ENCODE measurements around the gene YWHAG.
"Not testable (repeated sequence)": the region's sequence is repeated elsewhere in the genome, so short reads cannot be mapped to it uniquely, and the experiment has no call there.

The YWHAG gene

DNA sequence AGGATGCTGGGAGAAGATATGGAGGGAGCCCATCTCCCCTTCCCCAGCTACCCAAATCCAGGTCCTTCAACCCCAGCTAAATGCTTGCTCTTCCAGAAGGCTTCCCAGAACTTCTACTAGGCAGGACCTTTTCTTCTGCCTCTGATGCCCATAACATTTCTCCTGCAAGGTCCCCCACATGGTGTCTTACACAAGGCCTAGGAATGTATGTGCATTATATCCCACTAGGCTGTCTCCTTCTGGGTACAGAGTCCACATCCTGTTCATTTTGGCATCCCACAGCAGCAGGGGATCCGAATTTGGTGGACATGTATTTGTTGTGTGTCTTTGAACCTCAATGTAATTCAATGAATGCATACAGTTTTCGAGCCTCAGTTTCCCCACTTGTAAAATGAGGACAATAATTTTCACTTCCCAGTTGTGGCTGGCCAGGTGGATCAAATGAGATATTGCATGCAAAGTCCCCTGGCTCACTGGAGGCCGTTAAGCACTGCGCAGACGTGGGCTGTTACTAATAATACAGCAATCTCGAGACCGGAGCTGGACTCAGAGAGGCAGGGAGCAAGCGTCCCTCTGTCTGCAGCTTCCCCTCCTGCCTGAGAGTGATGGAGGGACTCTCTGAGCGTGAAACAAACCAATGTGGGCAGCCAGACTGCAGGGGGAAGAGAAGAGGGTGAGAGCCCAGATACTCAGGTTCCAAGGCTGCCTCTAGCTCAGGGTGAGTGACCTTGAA is 18.6 kb upstream of the YWHAG start:
- no peak for DNase-seq

GRCh38 chr7:76375251-76375650 is 16.5 kb upstream of the YWHAG start:
- no peak for DNase-seq

DNA sequence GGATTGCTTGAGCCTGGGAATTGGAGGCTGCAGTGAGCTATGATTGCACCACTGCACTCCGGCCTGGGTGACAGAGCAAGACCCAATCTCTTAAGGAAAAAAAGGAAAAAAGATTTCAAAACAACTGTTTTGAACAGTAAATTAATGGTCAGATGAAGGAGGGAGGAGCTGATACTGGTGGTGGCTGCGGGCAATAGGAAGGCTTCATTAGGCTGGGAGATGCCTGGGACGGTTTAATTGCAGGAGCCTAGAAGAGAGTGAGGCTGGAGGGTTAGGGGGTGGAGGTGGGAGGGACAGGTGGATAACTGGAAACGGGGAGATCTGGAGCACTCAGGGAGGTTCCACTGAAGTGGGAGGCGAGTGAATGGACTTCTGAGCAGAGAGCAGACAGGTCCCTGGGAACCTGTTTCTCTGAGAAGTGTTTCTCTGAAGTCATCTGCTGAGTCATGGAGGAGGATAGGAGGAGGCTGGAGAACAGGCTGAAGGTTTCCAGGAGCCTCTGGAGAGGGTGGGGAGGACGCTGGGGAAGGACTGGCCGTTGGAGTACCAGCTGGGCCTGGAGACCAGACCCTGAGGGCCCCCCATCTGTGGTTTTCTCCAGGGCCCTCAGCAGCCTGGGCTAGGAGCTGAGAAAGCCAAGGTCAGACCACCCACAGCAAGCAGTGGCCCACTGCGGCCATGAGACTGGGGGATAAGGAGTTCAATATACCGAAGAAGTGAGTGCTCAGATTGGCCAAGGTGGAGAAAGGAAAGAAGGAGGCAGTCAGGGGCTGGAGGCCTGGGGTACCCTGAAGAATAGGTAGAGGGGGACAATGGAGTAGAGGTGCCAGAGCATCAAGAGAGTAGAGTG is 14.4 kb upstream of the YWHAG start:
- peak; percentile 72 for DNase-seq

DNA sequence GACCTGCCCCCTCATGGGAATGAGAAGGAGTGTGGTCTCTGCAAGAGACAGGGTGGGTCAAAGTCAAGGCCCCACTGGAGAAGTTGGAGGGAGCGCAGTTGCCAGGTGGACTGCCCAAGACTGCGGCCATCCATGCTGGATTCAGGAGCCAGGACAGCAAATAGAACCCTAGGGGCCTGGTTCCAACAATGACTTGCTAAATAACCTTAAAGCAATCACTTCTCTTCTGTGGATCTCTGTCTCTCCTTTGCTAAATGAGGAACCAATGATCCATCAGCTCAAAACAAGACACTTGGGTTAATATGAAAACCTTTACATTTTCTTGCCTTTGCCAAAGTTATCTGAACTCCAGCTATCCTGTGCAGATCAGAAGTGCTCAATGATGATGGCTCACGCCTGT is 12.6 kb upstream of the YWHAG start:
- no peak for DNase-seq

DNA sequence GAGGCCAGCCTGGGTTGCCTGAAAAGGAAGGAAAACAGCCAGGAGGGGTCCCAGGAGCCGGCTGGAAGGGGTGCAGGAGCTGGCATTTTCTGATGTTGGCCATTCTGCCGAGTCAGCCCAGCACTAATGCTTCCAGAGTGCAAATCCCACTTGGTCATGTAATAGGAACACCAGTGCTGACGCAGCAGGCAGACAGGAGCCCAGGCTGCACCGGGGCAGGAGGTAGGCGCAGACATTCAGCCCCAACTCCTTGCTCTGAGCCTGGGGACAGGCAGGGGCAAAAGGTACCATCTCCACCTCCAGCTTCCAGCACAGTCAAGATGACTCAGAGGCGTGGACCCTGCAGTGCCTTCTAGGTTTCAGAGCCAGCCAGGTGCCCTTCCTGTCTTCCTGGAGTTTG is 10.2 kb upstream of the YWHAG start:
- DNase-seq = no peak

GRCh38 chr7:76368190-76368589 is 9.4 kb upstream of the YWHAG start:
- DNase-seq = no peak

DNA sequence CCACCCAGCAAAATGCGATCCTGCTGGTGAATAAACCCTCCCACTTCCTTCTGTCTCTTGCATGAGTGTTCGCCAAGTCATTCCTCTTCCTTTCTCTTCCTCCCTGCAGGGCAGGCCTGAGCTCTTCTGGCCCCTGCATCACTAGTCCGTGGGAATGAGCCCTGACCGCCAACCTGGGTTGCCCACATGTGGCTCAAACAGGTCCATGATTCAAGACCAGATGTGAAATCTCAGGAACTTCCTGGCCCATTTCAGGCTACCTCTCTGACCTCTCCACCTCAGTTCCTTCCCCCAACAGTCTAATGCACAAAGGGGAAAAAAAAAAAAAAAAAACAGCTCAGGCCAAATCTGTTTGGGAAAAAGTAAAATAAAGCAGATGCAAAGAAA is 5.4 kb upstream of the YWHAG start:
- peak; percentile 65 for DNase-seq

- DNase-seq = not testable (repeated sequence)
Observed at GRCh38 chr7:76363754-76364153, 5.0 kb upstream of the YWHAG start.

- DNase-seq = no peak
Observed at GRCh38 chr7:76359978-76360638, 1.3 kb upstream of the YWHAG start.

DNA sequence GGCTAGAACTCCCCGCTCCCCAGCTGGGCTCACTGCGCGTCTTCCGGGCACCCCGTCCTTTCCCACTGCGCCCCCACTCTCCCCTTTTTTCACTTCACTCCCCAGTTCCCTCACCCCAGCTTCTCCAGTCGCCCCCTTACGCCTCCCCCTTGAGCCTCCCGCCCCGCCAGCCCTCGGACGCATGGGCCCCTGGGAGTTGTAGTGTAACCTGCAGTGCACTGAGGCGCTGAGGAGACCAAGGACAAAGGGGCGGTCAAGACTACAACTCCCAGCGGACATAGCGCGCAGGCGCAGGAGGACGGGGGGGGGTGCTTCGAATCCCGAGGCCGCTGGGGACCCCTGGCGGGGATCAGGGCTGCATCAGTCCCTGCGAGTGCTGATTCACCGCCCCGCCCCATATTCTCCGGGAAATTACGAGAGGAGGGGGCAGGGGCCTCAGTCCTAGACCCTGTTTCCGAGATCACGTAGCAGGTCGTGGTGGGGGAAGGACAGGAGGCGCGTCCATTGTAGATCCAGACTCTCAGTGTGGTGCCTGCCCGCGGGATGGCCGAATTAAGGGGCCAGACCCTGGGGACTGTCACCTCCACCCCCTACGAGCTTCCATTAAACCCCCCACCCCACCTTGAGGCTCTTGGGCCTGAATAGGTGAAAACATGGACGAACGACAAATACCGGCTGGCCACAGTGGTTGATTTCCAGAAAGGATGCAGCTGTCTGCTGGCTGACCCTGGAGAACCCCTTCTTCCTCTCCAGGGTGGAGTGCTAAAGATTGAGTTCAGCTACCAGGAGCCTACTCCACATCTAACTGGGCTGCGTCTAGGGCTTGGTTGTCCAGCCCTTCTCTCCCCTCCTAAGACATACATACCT is 553 bp upstream of the YWHAG start:
- DNase-seq = peak; percentile 100

DNA sequence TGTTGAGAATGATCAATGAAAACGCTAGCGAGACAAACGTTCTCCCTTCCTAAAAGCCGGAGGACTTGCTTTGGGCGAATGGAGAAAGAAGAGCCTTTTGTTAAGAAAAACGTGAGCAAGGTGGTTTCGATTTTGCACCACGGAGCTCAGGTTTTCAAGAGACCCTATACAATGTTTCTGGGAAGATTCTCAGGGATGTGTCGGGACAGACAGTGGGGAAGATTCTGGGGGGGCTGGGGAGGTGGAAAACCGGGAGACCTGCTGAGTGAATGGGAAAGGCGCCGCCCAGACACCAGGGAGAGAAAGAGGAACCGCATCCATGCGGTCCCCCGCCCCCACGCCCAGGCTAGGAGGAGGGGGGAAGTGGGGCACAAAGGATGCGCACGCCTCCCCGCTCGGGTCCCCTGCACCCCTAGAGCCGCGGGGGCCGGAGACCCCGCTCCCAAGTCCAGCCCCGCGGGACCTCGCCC is 745 bp downstream of the YWHAG start:
- peak; percentile 85 for DNase-seq

GRCh38 chr7:76357475-76358010 is 1.2 kb downstream of the YWHAG start:
- DNase-seq = peak; percentile 59

DNA sequence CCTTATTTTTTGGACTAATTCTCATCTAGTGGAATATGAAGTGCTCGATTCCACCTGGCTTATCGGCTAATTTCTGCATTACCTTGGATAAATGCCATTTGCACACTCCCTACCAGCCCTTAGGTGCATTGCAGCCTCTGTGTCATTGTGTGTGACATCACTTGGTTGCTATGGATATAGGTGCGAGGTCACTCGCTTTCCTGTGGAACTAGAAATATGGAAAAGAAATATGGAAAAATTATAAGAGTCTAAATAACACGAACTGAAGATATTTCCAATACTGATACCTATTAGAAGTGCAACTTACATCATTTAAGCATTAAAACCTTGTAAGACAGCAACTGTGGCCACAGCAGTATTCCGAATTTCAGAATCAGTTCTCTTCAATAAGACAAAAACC is 2.0 kb downstream of the YWHAG start:
- DNase-seq = peak; percentile 40

DNA sequence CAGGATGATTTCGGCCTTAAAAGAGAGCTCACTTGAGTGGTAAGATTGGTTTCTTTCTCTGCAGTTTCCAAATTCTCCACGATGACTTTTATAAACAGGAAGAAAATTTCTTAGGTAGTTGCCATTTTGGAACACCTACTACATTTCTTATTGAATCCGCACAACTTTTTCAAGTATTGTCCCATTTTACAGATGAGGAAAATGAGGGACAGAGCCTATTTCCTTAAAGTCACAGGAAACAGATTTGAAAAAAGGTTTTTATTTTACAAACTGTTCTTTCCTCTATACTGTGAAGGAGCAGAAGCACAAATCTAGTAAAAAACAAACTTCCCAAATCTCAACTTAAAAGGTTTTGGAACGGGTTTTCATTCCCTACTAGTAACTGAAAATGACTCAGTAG is 2.7 kb downstream of the YWHAG start:
- no peak for DNase-seq

DNA sequence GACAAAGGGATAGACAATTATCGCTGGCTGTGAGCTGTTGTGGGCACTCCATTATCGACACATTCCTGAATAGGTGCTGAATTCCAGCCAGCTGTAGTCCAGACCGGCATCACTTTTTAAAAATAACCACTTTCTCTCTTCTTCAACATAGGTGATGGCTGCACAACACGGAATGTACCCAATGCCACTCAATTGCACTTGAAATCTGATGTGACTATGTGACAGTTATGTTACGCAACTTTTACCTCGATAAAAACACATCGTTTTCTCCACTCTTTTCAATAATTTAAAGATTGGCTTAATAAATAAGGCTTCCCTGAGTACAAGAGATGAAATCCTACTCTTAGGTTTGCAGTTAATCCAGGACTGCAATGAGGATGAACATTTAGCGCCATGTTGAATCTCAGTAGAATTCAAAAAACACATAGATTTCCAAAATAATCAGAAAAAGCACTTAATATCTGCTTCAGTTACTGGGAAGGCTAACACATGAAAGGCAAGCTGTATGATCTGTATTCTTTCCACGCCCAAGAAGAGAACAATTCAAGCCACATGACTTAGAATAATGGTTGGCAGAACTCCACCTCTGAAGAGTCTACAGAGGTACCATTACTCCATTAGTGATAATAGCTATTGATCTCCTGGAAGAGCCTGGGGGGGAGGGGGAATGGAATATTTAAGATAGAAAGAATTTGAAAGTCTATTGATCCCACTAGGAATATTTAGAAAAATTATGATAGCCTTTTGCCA is 3.6 kb downstream of the YWHAG start:
- no peak for DNase-seq

- peak; percentile 72 for DNase-seq
Observed at GRCh38 chr7:76354516-76354915, 4.3 kb downstream of the YWHAG start.

GRCh38 chr7:76353744-76354143 is 5.0 kb downstream of the YWHAG start:
- no peak for DNase-seq

DNA sequence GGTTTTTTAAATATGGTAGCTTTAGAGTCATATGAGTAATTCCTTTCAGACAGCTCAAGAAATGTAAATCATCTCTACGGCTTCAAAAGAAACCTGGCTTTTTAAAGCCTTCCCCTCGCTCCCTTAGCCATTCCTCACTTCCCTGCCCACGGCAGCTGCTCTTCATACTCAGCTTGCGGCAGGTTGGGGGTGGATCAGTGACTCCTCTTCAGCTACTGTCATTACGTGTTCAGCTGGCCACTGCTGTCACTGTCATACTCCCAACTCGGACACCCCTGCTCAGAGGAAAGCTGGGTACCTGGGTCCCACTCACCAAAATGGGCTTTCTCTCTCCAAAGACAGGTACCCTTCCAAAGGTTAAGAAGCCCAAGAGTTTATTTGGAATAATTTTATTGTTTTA is 6.6 kb downstream of the YWHAG start:
- DNase-seq = no peak

DNA sequence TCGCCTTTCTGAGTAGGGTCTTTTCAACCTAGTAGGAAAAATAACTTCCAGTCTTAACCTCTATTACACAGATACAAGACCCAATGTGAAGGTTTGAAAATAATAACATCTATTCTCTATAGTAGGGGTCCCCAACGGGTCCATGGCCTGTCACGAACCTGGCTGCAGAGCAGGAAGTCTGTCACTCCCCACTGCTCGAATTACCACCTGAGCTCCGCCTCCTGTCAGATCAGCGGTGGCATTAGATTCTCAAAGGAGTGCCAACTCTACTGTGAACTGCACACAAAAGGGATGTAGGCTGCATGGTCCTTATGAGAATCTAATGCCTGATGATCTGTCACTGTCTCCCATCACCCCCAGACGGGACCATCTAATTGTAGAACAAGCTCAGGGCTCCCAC is 7.4 kb downstream of the YWHAG start:
- DNase-seq = no peak

- DNase-seq = no peak
Observed at GRCh38 chr7:76349313-76349885, 9.4 kb downstream of the YWHAG start.

GRCh38 chr7:76347710-76348109 is 11.1 kb downstream of the YWHAG start:
- DNase-seq = no peak
